NT2/D1 (cell line): ENCODE measurements around the gene PRRT3.

ENCODE experiments used
- YY1 ChIP-seq: IDR thresholded peaks from 2 replicates; pipeline ENCODE4 v1.6.1; 2011; ENCODE audit not compliant: insufficient read length, insufficient read depth
- ZNF274 ChIP-seq: IDR thresholded peaks from 2 replicates; pipeline ENCODE4 v1.6.1; 2011; ENCODE audit warnings: mild to moderate bottlenecking, low read depth, low read length

- TF ChIP-seq ZNF274 (no peak), YY1 (no peak)
Observed at GRCh38 chr3:9994086-9994844, 42.1 kb upstream of the PRRT3 start.
